ENCODE data around the gene ETNK2. TPM values are rescaled to one million over a fixed set of nuclear protein-coding genes. Genes with fewer than 3 reads are reported as not detected.

Gene ETNK2
- total RNA-seq, 2 donors from 2014 or later, result 0.84 to 1.6 TPM

DNA sequence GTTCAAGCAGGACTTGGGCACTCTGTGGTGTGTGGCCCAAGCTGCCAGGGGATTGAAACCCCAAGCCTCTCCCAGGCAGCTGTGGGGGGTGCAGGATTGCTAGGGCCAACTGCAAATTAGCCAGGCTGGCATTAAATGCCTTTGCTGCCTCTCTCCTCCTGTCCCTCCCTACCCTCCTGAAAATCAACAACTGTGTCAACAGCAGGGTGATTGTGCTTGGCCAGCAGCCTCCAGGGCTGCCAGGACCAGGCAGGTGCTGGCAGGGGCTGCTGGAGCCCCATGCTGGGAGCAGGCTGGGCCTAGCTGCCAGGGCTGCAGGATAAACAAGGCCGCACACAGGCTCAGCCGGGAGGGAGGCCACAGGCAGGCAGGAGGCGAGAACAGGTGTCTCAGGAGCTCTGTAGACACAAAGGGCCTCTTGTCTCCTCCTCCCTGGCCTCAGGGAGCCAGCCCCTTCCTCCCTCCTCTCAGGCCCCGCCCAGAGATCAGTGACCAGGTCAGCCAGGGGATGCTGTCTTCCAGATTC lies 67.5 kb downstream of the ETNK2 start:
- ATAC-seq (no peak), DNase-seq (ENCODE audit: low spot score in 2 of 2) (no peak)
- no peaks in the 10 kb centered on the region for H3K9me3 Mint-ChIP-seq
- peak overlapping the region in 1 of 2 donors; percentile 12 for H3K27ac Mint-ChIP-seq
- H3K36me3 Mint-ChIP-seq, result no peaks in the 10 kb centered on the region

DNA sequence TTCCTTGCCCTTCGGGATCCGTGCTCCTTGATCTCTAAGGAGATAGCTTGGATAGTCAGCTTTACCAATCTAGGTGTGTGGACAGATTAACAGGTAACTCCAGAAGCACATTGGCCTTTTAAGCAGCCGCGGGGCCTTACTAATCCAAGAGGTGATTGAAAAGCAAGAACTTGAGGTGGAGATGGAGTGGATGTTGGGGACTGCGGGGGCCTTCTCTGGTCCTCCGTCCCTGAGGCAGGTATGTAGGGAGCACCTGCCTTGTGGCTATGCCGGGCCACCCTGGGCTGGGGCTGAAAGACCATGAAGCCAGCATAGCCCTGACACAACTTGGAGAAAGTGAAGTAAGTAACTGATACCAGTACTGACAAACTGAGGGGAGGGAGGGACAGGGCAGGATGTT lies 68.4 kb downstream of the ETNK2 start:
- ATAC-seq (no peak), DNase-seq (ENCODE audit: low spot score in 2 of 2) (no peak)
- Mint-ChIP-seq H3K36me3 (no peaks in the 10 kb centered on the region), H3K9me3 (no peaks in the 10 kb centered on the region), H3K27ac (peak overlapping the region in 1 of 2 donors; percentile 66)

DNA sequence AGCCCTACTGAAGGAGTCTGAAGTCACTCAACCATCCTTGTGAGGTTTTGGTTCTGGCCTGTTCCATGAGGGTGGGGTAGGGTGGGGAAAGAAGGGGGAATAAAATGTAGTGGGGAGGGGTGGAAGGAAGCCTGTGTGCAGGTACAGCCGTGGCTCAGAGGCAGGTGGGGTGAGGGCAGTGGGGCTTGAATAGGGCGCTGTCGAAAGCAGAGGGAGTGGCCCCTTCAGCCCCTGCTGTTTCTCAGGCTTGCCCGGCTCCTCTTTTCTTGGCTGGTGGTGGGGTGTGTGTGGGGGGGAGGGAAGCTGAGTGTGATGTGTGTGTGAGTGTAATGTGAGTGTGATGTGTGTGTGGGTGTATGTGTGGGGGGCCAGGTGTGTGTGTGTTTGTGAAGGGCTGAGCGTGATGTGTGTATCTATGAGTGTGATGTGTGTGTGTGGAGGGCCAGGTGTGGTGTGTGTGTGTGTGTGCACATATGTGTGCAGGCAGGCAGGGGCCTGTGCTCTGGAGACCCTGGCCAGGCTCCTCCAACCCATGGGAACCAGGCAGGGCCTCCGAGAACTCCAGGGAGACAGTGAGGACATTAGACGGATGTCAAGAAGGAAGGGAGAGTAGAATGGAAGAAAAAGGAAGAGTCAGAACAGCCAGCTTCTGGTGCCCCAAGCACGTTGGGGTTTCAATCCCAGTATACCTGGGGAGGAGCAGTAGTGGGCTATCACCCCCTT lies 69.9 kb downstream of the ETNK2 start:
- DNase-seq (ENCODE audit: low spot score in 2 of 2) (no peak), ATAC-seq (no peak)
- Mint-ChIP-seq H3K27ac (peak overlapping the region; percentile 14 to 82), H3K9me3 (no peaks in the 10 kb centered on the region), H3K36me3 (no peaks in the 10 kb centered on the region)

DNA sequence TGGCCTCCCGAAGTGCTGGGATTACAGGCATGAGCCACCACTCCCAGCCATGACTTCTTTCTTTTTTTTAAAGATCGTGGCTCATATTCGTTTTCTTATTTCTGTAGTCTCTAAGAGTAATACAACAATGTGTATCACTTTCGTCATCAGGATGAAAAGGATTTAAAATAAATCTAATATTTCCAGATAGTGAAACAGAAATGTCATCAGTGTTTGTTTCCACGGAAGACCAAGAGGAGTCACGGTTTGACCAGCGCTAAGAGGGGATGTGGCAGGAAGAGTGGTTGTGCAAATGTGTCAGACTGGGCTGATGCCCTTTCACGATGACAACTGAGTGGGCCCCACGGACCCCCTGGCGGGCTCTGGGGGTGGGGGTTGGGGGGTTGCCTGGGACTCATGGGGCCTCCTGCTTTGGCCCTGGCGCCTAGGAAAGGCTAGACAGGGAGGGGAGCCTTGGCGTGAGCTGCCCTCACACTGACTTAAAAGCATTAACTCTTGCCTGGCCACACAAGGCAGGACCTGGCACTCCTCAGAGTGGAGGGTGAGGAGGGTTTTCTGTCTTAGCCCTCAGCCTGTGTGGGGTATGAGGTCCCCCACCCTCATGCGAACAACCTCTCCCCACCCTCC lies 70.6 kb downstream of the ETNK2 start:
- DNase-seq (ENCODE audit: low spot score in 2 of 2) (no peak), ATAC-seq (no peak)
- no peak overlapping the region for H3K27ac Mint-ChIP-seq

More for the DNA sequence above, 70.6 kb downstream of the ETNK2 start:
- H3K9me3 Mint-ChIP-seq, result no peaks in the 10 kb centered on the region
- no peaks in the 10 kb centered on the region for H3K36me3 Mint-ChIP-seq

Other genes with a start within 250 kb of the ETNK2 start
- under 1 TPM in 1 of 2 donors, not detected in 1; 0.73 TPM for gene SOX13, start 78.9 kb downstream of the ETNK2 start, total RNA-seq
- gene REN, start 14.3 kb upstream of the ETNK2 start, total RNA-seq, result not detected
- gene KISS1, start 44.4 kb upstream of the ETNK2 start, total RNA-seq, result under 1 TPM in 1 of 2 donors, not detected in 1; 0.91 TPM
- gene GOLT1A, start 61.9 kb upstream of the ETNK2 start, total RNA-seq, result 1 to 10 TPM in 1 of 2 donors, not detected in 1; 1.1 TPM
- gene PLEKHA6, start 207.9 kb upstream of the ETNK2 start, total RNA-seq, result 1 to 10 TPM; 1.0 to 2.6 TPM